K562 (cell line): ENCODE results near the gene KRTAP5-6. TPM values are rescaled to one million over a fixed set of nuclear protein-coding genes. Genes with fewer than 3 reads are reported as not detected.

ENCODE experiments used
- ATAC-seq: fragments of 200-7000 bp; cut with Tn5 transposase; 3 replicates; pipeline ENCODE4 v1.9.1; 2020; ENCODE audit warnings: moderate library complexity
- BruUV-seq: library from RNA; stranded (reverse); fragments of 400-500 nt; replicated peaks from 2 replicates; lab custom pipeline; 2021; lab: Mats Ljungman, UMichigan
- CTCF ChIA-PET: fragments of 300-600 bp; formaldehyde crosslinking; extraction: SDS; loops from one replicate; lab custom pipeline; 2021; ENCODE audit warnings: low intra/inter-chr PET ratio; lab: Yijun Ruan, JAX
- POLR2A ChIA-PET: fragments of 300-600, 350-650 bp; sonication (Branson Sonifier 250); formaldehyde crosslinking; extraction: SDS; loops from one replicate; lab custom pipeline; 2021; ENCODE audit warnings: antibody characterized with exemption, inconsistent platforms; lab: Yijun Ruan, JAX
- DNase-seq, 4 experiments: peaks; one replicate each; pipeline versions ENCODE4 v3.0.0 to v3.0.0-alpha.2; 2011 to 2018; ENCODE audit warnings: low spot score in 3 of 4, mixed read lengths in 3 of 4; ENCODE audit errors: extremely low read depth in 1 of 4
- FAIRE-seq: peaks from 2 replicates; lab custom pipeline; 2011; peaks lifted over from hg19 to GRCh38; lab: Jason Lieb, UNC
- H2AFZ ChIP-seq: 2 replicates; pipeline ENCODE4 v1.6.0; 2011; ENCODE audit warnings: low read depth, low read length, control low read depth, inconsistent platforms
- H3K27ac ChIP-seq: fragments of 200-600 bp; 3 replicates; pipeline ENCODE4 v1.8.0; 2011; ENCODE audit warnings: low read depth, mild to moderate bottlenecking, control low read depth, inconsistent platforms, low read length, moderate library complexity, mixed read lengths; ENCODE audit errors: extremely low read depth
- H3K27me3 ChIP-seq, 2 experiments: fragments of 300-600 bp in 1 of 2; 2 replicates in 1 of 2; 3 replicates in 1 of 2; pipeline versions ENCODE4 v1.6.0 to v1.8.0; 2011; ENCODE audit warnings: inconsistent platforms in 2 of 2, low read length in 2 of 2, mild to moderate bottlenecking in 1 of 2, mixed read lengths in 1 of 2, moderate library complexity in 1 of 2; ENCODE audit not compliant: control insufficient read depth in 2 of 2, insufficient read depth in 2 of 2
- H3K36me3 ChIP-seq: fragments of 300-600 bp; 3 replicates; pipeline ENCODE4 v1.8.0; 2011; ENCODE audit warnings: mild to moderate bottlenecking, low read length, inconsistent platforms; ENCODE audit not compliant: control insufficient read depth, insufficient read depth
- H3K4me1 ChIP-seq, 2 experiments: fragments of 200-600 bp in 1 of 2; replicated peaks in 1 of 2; 2 replicates in 1 of 2; 3 replicates in 1 of 2; pipeline versions ENCODE4 v1.5.1 to v1.8.0; 2011; ENCODE audit warnings: inconsistent platforms in 2 of 2, low read length in 2 of 2, mild to moderate bottlenecking in 1 of 2, mixed read lengths in 1 of 2, moderate library complexity in 1 of 2; ENCODE audit not compliant: control insufficient read depth in 2 of 2, insufficient read depth in 2 of 2
- H3K4me2 ChIP-seq: 2 replicates; pipeline ENCODE4 v1.6.1; 2011; ENCODE audit warnings: low read length, control low read depth, inconsistent platforms, mixed read lengths; ENCODE audit not compliant: insufficient read depth
- H3K4me3 ChIP-seq: fragments of 200-600 bp; sonication (generic), shearing (Covaris generic); 2 replicates; pipeline ENCODE4 v1.5.1; 2016; ENCODE audit warnings: control low read depth, inconsistent platforms
- H3K79me2 ChIP-seq: fragments of 200-600 bp; 3 replicates; pipeline ENCODE4 v1.8.0; 2011; ENCODE audit warnings: low read length, inconsistent platforms; ENCODE audit not compliant: control insufficient read depth, insufficient read depth
- H3K9ac ChIP-seq, 2 experiments: 2 replicates each; pipeline versions ENCODE4 v1.6.0 to v1.6.1; 2011; ENCODE audit warnings: low read depth in 2 of 2, low read length in 2 of 2, control low read depth in 1 of 2, inconsistent platforms in 1 of 2, mild to moderate bottlenecking in 1 of 2, mixed read lengths in 1 of 2; ENCODE audit not compliant: insufficient read depth in 1 of 2
- H3K9me1 ChIP-seq: one replicate; pipeline ENCODE4 v1.6.0; 2011; ENCODE audit warnings: inconsistent platforms, mild to moderate bottlenecking, low read length, moderate library complexity; ENCODE audit not compliant: control insufficient read depth, insufficient read depth
- H3K9me3 ChIP-seq: replicated peaks from 2 replicates; pipeline ENCODE4 v1.5.1; 2011; ENCODE audit warnings: low read depth, low read length, inconsistent platforms; ENCODE audit not compliant: control insufficient read depth, insufficient read depth
- H4K20me1 ChIP-seq: replicated peaks from 2 replicates; pipeline ENCODE4 v1.6.1; 2011; ENCODE audit warnings: low read length, inconsistent platforms, mixed read lengths; ENCODE audit not compliant: control insufficient read depth, insufficient read depth
- EGR1 ChIP-seq: fragments of 450-650 bp; conservative IDR thresholded peaks from 2 replicates; pipeline ENCODE4 v1.6.1; 2017; ENCODE audit warnings: mild to moderate bottlenecking
- MTA3 ChIP-seq: fragments of 450-650 bp; formaldehyde crosslinking; IDR thresholded peaks from 2 replicates; pipeline ENCODE4 v1.6.1; 2017; ENCODE audit warnings: mild to moderate bottlenecking, borderline replicate concordance
- MYNN ChIP-seq, 2 experiments: sonication (generic); formaldehyde crosslinking in 1 of 2; IDR thresholded peaks; 2 replicates each; pipeline versions ENCODE4 v1.5.0 to v1.6.1; 2016 to 2020; ENCODE audit warnings: antibody characterized with exemption in 1 of 2, missing genetic modification reagents in 1 of 2
- WGBS: fragments of 100-300 bp; shearing (Covaris generic); methylation state at CpG from one replicate; pipeline ENCODE4 v1.1.6; 2016; ENCODE audit warnings: low coverage, mixed read lengths; ENCODE audit not compliant: insufficient coverage; ENCODE audit errors: missing lambda C conversion rate; 5-methylcytosine and 5-hydroxymethylcytosine counted together
- in situ Hi-C: fragments of 300-500 bp; cut with MboI; formaldehyde crosslinking; loops from 4 replicates; pipeline ENCODE4 v1.15.0; 2018; ENCODE audit warnings: inconsistent platforms, mixed read lengths
- intact Hi-C: fragments of 100-400 bp; cut with micrococcal nuclease; formaldehyde crosslinking; loops from 2 replicates; pipeline ENCODE4 v1.14.2; 2022
- polyA plus RNA-seq, 8 experiments: library from polyadenylated mRNA; depleted of rRNA in 4 of 8; stranded (reverse) in 5 of 8; unstranded in 3 of 8; fragments of >200 nt; fragmentation: Nextera tagmentation in 2 of 8; fragmentation: Illumina TruSeq in 1 of 8; extraction: Ambion mirVana in 2 of 8; extraction: Trizol in 1 of 8; gene quantifications; 2 replicates each; pipeline versions ENCODE4 v1.2.1 to v1.2.3, GENCODE V29; 2011 to 2014; ENCODE audit warnings: inconsistent platforms in 1 of 8, missing spikeins in 1 of 8
- total RNA-seq, 7 experiments: library from RNA; depleted of rRNA in 6 of 7; stranded (reverse); fragments of >200 nt in 6 of 7; fragmentation: Illumina TruSeq in 2 of 7; extraction: Trizol in 2 of 7; gene quantifications; 2 replicates each; pipeline versions ENCODE4 v1.2.1 to v1.2.3, GENCODE V29; 2011 to 2021; ENCODE audit warnings: low replicate concordance in 1 of 7
- TF ChIP-seq, protein P1 (sequence below): fragments of 450-650 bp; IDR thresholded peaks from one replicate; pipeline ENCODE4 v1.6.1; 2018; ENCODE audit warnings: mild to moderate bottlenecking, moderate library complexity; ENCODE audit not compliant: partially characterized antibody

Gene KRTAP5-6
- total and polyA plus RNA-seq, 9 of the 15 experiments (the other 6 are each of a cell fraction or from before 2014, with no cell fraction given) = not detected

DNA sequence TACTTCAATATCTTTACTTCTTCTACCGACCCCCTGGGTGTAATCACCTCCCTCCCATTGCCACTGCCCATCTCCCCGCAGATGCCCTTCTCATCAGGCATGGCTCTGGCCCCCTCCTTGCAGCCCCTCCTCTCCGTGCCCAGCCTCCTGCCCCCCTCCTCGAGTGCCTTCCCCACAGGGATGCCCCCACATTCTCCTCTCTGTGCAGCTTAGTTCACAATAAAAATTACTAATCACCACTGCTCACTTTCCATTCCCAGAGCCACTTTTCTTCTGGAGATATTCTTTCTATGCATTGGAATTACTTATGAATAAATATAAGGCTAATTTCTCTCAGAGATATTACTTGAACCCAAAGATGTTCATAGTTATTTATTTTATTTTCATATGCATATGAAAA is 31.3 kb downstream of the KRTAP5-6 start:
- Histone ChIP-seq H3K9me3 (peaks cover 7% of the 10 kb centered on the region; the same call in 1 of the 2 replicates), H3K4me1 (no peaks in the 10 kb centered on the region; a peak in 2 of 5 replicates), H4K20me1 (no peaks in the 10 kb centered on the region), H3K27ac (no peak overlapping the region), H3K27me3 (peaks cover 24 to 62% of the 10 kb centered on the region in 2 experiments), H3K36me3 (no peaks in the 10 kb centered on the region), H2AFZ (no peak overlapping the region), H3K79me2 (no peaks in the 10 kb centered on the region), H3K9ac (no peak overlapping the region), H3K4me2 (no peak overlapping the region), H3K9me1 (no peaks in the 10 kb centered on the region), H3K4me3 (no peak overlapping the region)
- ATAC-seq (no peak), FAIRE-seq (no peak), DNase-seq (no peak)
- no TSS peak for BruUV-seq
- in situ Hi-C loops = loop anchor here (5.0 kb wide), 1 partner anchor 34 kb away; the partner anchor contains the start of gene CTSD
- intact Hi-C loops = no loop called here
- ChIA-PET POLR2A (interaction anchor here (0.7 kb wide), 1 partner anchor 9 kb away, joined by 4 read pairs; no protein-coding TSS in a partner anchor), CTCF (no interaction called here)
- TF ChIP-seq MTA3 (no peak), EGR1 (no peak), MYNN (IDR thresholded peaks at IDR 0.05) (no peak), MYNN (CRISPR knock-in tag; IDR thresholded peaks at IDR 0.05) (no peak)
- TF ChIP-seq, protein P1, sequence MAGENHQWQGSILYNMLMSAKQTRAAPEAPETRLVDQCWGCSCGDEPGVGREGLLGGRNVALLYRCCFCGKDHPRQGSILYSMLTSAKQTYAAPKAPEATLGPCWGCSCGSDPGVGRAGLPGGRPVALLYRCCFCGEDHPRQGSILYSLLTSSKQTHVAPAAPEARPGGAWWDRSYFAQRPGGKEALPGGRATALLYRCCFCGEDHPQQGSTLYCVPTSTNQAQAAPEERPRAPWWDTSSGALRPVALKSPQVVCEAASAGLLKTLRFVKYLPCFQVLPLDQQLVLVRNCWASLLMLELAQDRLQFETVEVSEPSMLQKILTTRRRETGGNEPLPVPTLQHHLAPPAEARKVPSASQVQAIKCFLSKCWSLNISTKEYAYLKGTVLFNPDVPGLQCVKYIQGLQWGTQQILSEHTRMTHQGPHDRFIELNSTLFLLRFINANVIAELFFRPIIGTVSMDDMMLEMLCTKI = no peak
- WGBS = 0% methylated on average over 4 of the region's 4 CpGs
